Parathyroid adenoma (tissue), 2 donors: Measurements from ENCODE around the gene RAP1A.
A peak's percentile ranks its signal among the peaks of the same experiment; 100 is the strongest.

Experiments used
- H2AFZ ChIP-seq: fragments of 300-600 bp; sonication (generic); one replicate; pipeline ENCODE4 v1.7.0; 2017; ENCODE audit warnings: antibody characterized with exemption, mild to moderate bottlenecking
- H3K27ac ChIP-seq: fragments of 300-600 bp; sonication (generic); one replicate; pipeline ENCODE4 v1.7.0; 2017
- H3K27me3 ChIP-seq: fragments of 300-600 bp; sonication (generic); one replicate; pipeline ENCODE4 v1.7.0; 2017; ENCODE audit warnings: low read length; ENCODE audit not compliant: control insufficient read depth, insufficient read depth
- H3K36me3 ChIP-seq: fragments of 300-600 bp; sonication (generic); one replicate; pipeline ENCODE4 v1.7.0; 2017; ENCODE audit warnings: low read length; ENCODE audit not compliant: control insufficient read depth, insufficient read depth
- H3K4me1 ChIP-seq: fragments of 300-600 bp; sonication (generic); one replicate; pipeline ENCODE4 v1.7.0; 2017; ENCODE audit warnings: control low read depth
- H3K4me2 ChIP-seq: fragments of 300-600 bp; sonication (generic); one replicate; pipeline ENCODE4 v1.7.0; 2017; ENCODE audit warnings: low read length
- H3K4me3 ChIP-seq: fragments of 300-600 bp; sonication (generic); one replicate; pipeline ENCODE4 v1.7.0; 2017; ENCODE audit warnings: low read depth, low read length
- H3K79me2 ChIP-seq: fragments of 300-600 bp; sonication (generic); one replicate; pipeline ENCODE4 v1.7.0; 2017; ENCODE audit warnings: control low read depth
- H3K9ac ChIP-seq: fragments of 300-600 bp; sonication (generic); one replicate; pipeline ENCODE4 v1.7.0; 2017; ENCODE audit warnings: mild to moderate bottlenecking
- H3K9me3 ChIP-seq: fragments of 300-600 bp; sonication (generic); one replicate; pipeline ENCODE4 v1.7.0; 2017; ENCODE audit warnings: low read length; ENCODE audit not compliant: control insufficient read depth
- CTCF ChIP-seq: fragments of 300-600 bp; sonication (generic); IDR thresholded peaks from one replicate; pipeline ENCODE4 v1.7.0; 2017; ENCODE audit warnings: antibody characterized with exemption, mild to moderate bottlenecking
- donor health status: primary hyperparathyroidism.

Gene RAP1A

DNA sequence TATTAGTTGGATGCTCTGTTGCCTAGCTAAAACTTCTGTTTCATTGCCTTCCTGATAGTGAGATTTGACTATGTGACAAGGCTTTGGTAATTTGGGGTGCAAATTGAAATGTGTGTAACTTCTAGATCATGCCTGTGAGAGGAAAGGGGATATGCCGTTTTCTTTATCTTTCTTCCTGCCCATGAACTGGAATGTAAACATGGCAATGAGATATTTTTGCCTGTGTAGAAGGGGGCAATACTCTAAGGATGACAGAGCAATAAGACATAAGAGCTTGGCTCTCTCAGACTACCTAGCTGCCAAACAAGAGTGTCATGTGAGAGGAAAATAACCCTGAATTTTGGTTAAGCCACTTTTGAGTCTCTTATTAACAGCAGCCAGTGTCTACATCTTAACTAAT lies 49.7 kb downstream of the RAP1A start:
- no peak overlapping the region for H2AFZ ChIP-seq
- no peaks in the 10 kb centered on the region for H3K36me3 ChIP-seq
- TF ChIP-seq CTCF, result no peak
- H3K27ac ChIP-seq, result no peak overlapping the region
- H3K4me3 ChIP-seq, result no peak overlapping the region
- H3K4me1 ChIP-seq, result peaks cover 4% of the 10 kb centered on the region
- no peaks in the 10 kb centered on the region for H3K27me3 ChIP-seq
- H3K79me2 ChIP-seq, result peaks cover 13% of the 10 kb centered on the region
- peak overlapping the region; percentile 15 for H3K4me2 ChIP-seq
- H3K9ac ChIP-seq, result no peak overlapping the region
- no peaks in the 10 kb centered on the region for H3K9me3 ChIP-seq

DNA sequence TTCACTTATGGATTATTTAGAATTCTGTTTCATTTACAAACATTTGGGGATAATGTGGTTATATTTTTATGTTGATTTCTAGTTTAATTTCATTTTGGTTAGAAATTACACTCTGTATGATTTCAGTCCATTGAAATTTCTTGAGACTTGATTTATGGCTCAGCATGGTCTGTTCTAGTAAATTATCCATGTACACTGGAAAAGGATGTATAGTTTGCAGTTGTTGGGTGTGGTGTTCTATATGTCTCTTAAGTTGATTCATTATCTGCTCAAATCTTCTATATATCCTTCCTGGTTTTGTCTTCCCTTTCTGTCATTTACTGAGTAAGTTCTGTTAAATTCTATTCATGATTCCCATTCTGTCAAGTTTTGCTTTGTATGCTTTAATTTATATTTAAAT lies 52.3 kb downstream of the RAP1A start:
- Histone ChIP-seq H3K36me3 (no peaks in the 10 kb centered on the region), H3K27ac (no peak overlapping the region), H3K9ac (no peak overlapping the region), H3K4me2 (no peak overlapping the region), H3K4me3 (no peak overlapping the region), H3K79me2 (peaks cover 28% of the 10 kb centered on the region), H2AFZ (no peak overlapping the region), H3K27me3 (no peaks in the 10 kb centered on the region), H3K4me1 (no peaks in the 10 kb centered on the region), H3K9me3 (no peaks in the 10 kb centered on the region)
- TF ChIP-seq CTCF, result no peak

DNA sequence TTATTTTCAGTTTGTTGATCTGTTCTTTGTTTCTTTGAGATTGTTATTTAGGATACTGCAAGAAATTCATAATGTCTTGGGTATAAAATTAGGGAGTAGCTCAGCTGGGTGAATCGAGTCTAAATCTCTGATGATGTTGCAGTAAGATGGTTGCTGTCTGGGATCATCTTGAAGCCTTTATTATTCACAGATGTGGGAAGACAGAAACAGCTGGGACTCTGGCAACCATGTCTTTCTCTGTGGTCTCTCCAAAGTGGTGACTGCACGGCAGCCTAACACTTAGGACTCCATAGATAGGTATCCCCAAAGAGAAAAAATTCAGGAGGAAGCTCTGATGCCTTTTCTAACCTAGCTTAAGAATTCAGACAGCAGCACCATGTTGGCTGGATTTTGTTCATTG lies 52.7 kb downstream of the RAP1A start:
- Histone ChIP-seq H2AFZ (no peak overlapping the region), H3K4me2 (no peak overlapping the region), H3K4me3 (no peak overlapping the region), H3K36me3 (no peaks in the 10 kb centered on the region), H3K4me1 (no peaks in the 10 kb centered on the region), H3K9ac (no peak overlapping the region), H3K9me3 (no peaks in the 10 kb centered on the region), H3K27me3 (no peaks in the 10 kb centered on the region), H3K79me2 (peaks cover 29% of the 10 kb centered on the region), H3K27ac (no peak overlapping the region)
- TF ChIP-seq CTCF, result no peak

DNA sequence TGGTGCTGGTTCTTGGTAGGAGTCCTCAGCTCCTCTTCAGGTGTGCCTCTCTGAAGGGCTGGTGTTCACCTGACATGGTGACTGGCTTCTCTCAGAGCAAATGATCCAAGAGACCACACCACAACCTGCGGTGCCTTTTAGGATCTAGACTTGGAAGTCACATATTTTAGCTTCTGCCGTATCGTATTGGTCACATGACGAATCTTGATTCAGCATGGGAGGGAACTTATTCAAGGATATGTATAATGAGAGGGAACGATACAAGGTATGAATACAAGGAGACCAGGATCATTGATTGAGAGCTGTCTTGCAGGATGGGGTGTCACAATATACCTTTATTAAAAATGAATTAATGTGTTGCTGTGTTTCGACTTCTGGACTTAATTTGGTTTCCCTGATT lies 58.0 kb downstream of the RAP1A start:
- no peaks in the 10 kb centered on the region for H3K36me3 ChIP-seq

More for the DNA sequence above, 58.0 kb downstream of the RAP1A start:
- no peaks in the 10 kb centered on the region for H3K9me3 ChIP-seq
- H3K4me3 ChIP-seq, result no peak overlapping the region
- no peak overlapping the region for H3K4me2 ChIP-seq
- no peak overlapping the region for H2AFZ ChIP-seq
- no peaks in the 10 kb centered on the region for H3K27me3 ChIP-seq
- H3K27ac ChIP-seq, result no peak overlapping the region
- H3K79me2 ChIP-seq, result peaks cover 46% of the 10 kb centered on the region
- no peaks in the 10 kb centered on the region for H3K4me1 ChIP-seq
- no peak for TF ChIP-seq CTCF
- no peak overlapping the region for H3K9ac ChIP-seq
